Esophagus squamous epithelium (tissue), 5 donors: ENCODE measurements around the gene RPS6KA4. TPM values are rescaled to one million over a fixed set of nuclear protein-coding genes. Genes with fewer than 3 reads are reported as not detected.

Experiments
- DNase-seq: peaks from one replicate; lab custom pipeline; 2025; lab: John Stamatoyannopoulos, UW
- H3K27ac ChIP-seq, 4 donors: fragments of 200-600 bp; sonication (generic); one replicate each; pipeline ENCODE4 v1.5.1; 2016 to 2019; ENCODE audit warnings: mild to moderate bottlenecking in 1 of 4
- H3K27me3 ChIP-seq, 4 donors: fragments of 200-600 bp; sonication (generic); 1 replicate in 3 of 4; 2 replicates in 1 of 4; pipeline versions ENCODE4 v1.5.1 to v1.6.0; 2017 to 2021; ENCODE audit warnings: antibody characterized with exemption in 1 of 4
- H3K36me3 ChIP-seq, 3 donors: fragments of 200-600 bp; sonication (generic); one replicate each; pipeline ENCODE4 v1.5.1; 2016 to 2019
- H3K4me1 ChIP-seq, 3 donors: fragments of 200-600 bp; sonication (generic); one replicate each; pipeline ENCODE4 v1.5.1; 2017 to 2019
- H3K4me3 ChIP-seq, 4 donors: fragments of 200-600 bp; sonication (generic); 1 replicate in 3 of 4; 2 replicates in 1 of 4; pipeline ENCODE4 v1.5.1; 2016 to 2019; ENCODE audit warnings: mild to moderate bottlenecking in 2 of 4, moderate library complexity in 1 of 4
- H3K9me3 ChIP-seq, 3 donors: fragments of 200-600 bp; sonication (generic); one replicate each; pipeline ENCODE4 v1.5.1; 2016 to 2019
- CTCF ChIP-seq, 6 experiments: fragments of 450-650 bp in 4 of 6; fragments of 200-600 bp in 2 of 6; sonication (generic) in 2 of 6; IDR thresholded peaks; one replicate each; pipeline ENCODE4 v1.5.1; 2016 to 2019; ENCODE audit warnings: antibody characterized with exemption in 6 of 6, mild to moderate bottlenecking in 4 of 6, moderate library complexity in 4 of 6
- POLR2A ChIP-seq, 4 donors: fragments of 450-650 bp; IDR thresholded peaks; one replicate each; pipeline ENCODE4 v1.6.1; 2017; ENCODE audit warnings: antibody characterized with exemption in 4 of 4, mild to moderate bottlenecking in 4 of 4, moderate library complexity in 3 of 4
- WGBS, 2 donors: methylation state at CpG; one replicate each; pipeline ENCODE4 v1.1.5; 2018; 5-methylcytosine and 5-hydroxymethylcytosine counted together
- intact Hi-C: fragments of 100-400 bp; cut with DNase I; formaldehyde crosslinking; loops from one replicate; pipeline ENCODE4 v1.15.0; 2022
- small RNA-seq, 4 donors: library from RNA; depleted of rRNA; stranded (forward); fragments of <200 nt; gene quantifications; one replicate each; pipeline ENCODE3, GENCODE V24; 2016
- total RNA-seq, 4 donors: library from RNA; depleted of rRNA; stranded (reverse); fragments of >200 nt; gene quantifications; one replicate each; pipeline ENCODE4 v1.1.0, GENCODE V29; 2016
- donor health status: DM: yes; HTN: yes; CAD: no.

RPS6KA4 gene
- total RNA-seq, 4 donors from 2014 or later = 28.6 to 69.8 (median 55.0) TPM

GRCh38 chr11:64419818-64420485, 61.0 kb downstream of the RPS6KA4 start:
- Histone ChIP-seq H3K4me3 (no peak overlapping the region), H3K9me3 (peaks cover 0 to 13% (median 0%) of the 10 kb centered on the region in 3 donors), H3K27me3 (peaks cover 0 to 18% (median 0%) of the 10 kb centered on the region in 4 donors), H3K4me1 (no peaks in the 10 kb centered on the region), H3K36me3 (no peaks in the 10 kb centered on the region), H3K27ac (no peak overlapping the region)
- WGBS, 2 donors = 54 to 66% methylated on average over 8 of the region's 8 CpGs
- no peak for DNase-seq
- intact Hi-C loops = no loop called here
- no peak for TF ChIP-seq POLR2A (IDR thresholded peaks at IDR 0.05)
- no peak for TF ChIP-seq CTCF (IDR thresholded peaks at IDR 0.05)

Small RNA genes within 50 kb of the gene (small RNA-seq; reads per million reads assigned to genes)
- gene MIR1237 = 0.07 to 1.4 (median 0.79) reads per million in 4 donors
- gene MIR7155 = 0.27 to 0.68 (median 0.47) reads per million in 4 donors

Other genes with a start within 250 kb of the RPS6KA4 start
- gene MACROD1, start 193.0 kb upstream of the RPS6KA4 start, total RNA-seq = 10 to 100 TPM; 10.4 to 31.5 (median 19.5) TPM
- 100 to 1,000 TPM in 2 of 4 donors, 10 to 100 TPM in 2; 81.6 to 116 (median 104) TPM for gene STIP1, start 173.0 kb upstream of the RPS6KA4 start, total RNA-seq
- 10 to 100 TPM in 2 of 4 donors, 1 to 10 TPM in 2; 3.8 to 16.9 (median 10.6) TPM for gene FERMT3, start 152.4 kb upstream of the RPS6KA4 start, total RNA-seq
- gene TRPT1, start 133.0 kb upstream of the RPS6KA4 start, total RNA-seq = 10 to 100 TPM; 23.9 to 68.7 (median 45.8) TPM
- 10 to 100 TPM; 44.0 to 60.1 (median 50.7) TPM for gene NUDT22, start 132.9 kb upstream of the RPS6KA4 start, total RNA-seq
- 10 to 100 TPM in 3 of 4 donors, 1 to 10 TPM in 1; 8.9 to 27.1 (median 16.8) TPM for gene DNAJC4, start 128.6 kb upstream of the RPS6KA4 start, total RNA-seq
- gene VEGFB, start 124.6 kb upstream of the RPS6KA4 start, total RNA-seq = 10 to 100 TPM; 18.0 to 50.5 (median 30.9) TPM
- gene FKBP2, start 118.1 kb upstream of the RPS6KA4 start, total RNA-seq = 10 to 100 TPM; 50.7 to 89.6 (median 56.0) TPM
- gene PPP1R14B, start 112.2 kb upstream of the RPS6KA4 start, total RNA-seq = 100 to 1,000 TPM; 137 to 279 (median 203) TPM
- 10 to 100 TPM; 29.8 to 54.5 (median 42.4) TPM for gene PLCB3, start 107.6 kb upstream of the RPS6KA4 start, total RNA-seq
- gene BAD, start 74.5 kb upstream of the RPS6KA4 start, total RNA-seq = 10 to 100 TPM; 49.4 to 86.5 (median 72.9) TPM
- 10 to 100 TPM; 17.5 to 19.9 (median 19.2) TPM for gene GPR137, start 73.3 kb upstream of the RPS6KA4 start, total RNA-seq
- not detected for gene KCNK4, start 67.9 kb upstream of the RPS6KA4 start, total RNA-seq
- not detected for gene CATSPERZ, start 58.8 kb upstream of the RPS6KA4 start, total RNA-seq
- gene ESRRA, start 53.6 kb upstream of the RPS6KA4 start, total RNA-seq = 100 to 1,000 TPM in 2 of 4 donors, 10 to 100 TPM in 2; 81.9 to 131 (median 99.7) TPM
- 100 to 1,000 TPM; 202 to 248 (median 211) TPM for gene TRMT112, start 41.6 kb upstream of the RPS6KA4 start, total RNA-seq
- 100 to 1,000 TPM; 309 to 602 (median 476) TPM for gene PRDX5, start 41.0 kb upstream of the RPS6KA4 start, total RNA-seq
- 10 to 100 TPM in 3 of 4 donors, 1 to 10 TPM in 1; 7.4 to 14.9 (median 13.7) TPM for gene CCDC88B, start 19.0 kb upstream of the RPS6KA4 start, total RNA-seq
- gene SLC22A11, start 196.8 kb downstream of the RPS6KA4 start, total RNA-seq = not detected
- gene SLC22A12, start 232.1 kb downstream of the RPS6KA4 start, total RNA-seq = not detected